Measurements from ENCODE around the gene TOGARAM2. TPM values are rescaled to one million over a fixed set of nuclear protein-coding genes. Genes with fewer than 3 reads are reported as not detected.

Gene TOGARAM2
- total RNA-seq, 4 donors from 2014 or later, result 6.4 to 64.4 (median 24.3) TPM

DNA sequence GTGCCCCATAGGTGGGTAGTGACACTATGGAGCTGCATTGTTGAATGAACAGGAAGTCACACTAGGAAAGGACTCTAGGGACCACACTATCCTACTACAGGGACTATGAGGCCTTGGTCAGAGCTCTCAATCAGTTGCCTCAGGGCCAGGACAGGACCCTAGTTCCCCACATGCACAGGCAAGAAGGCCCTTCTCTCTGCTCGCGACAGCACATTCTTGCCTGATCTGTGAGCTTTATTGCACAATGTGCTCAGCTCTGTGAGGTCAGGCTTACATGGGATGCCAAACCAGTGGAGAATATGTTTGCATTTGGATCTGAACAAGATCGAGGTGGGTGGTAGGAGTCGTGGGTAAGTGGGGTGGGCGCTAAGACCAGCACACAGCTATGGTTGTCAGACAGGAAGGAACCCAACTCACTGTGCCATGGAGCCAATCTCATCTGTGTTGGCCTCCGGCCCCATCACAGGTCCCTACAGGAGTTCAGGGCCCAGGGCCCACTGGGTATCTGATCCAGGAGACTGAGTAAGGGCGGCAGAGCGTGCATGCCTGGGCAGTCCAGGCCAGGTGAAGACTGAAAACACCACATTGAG is 85.3 kb downstream of the TOGARAM2 start:
- in situ Hi-C loops (cut with MboI; ENCODE audit: low sequenced_read_pairs in 4 of 4), result no loop called here
- no peak for DNase-seq
- Histone ChIP-seq H3K4me1 (peaks cover 24 to 27% of the 10 kb centered on the region in 2 donors), H3K4me3 (no peak overlapping the region), H3K9me3 (no peaks in the 10 kb centered on the region), H3K36me3 (no peaks in the 10 kb centered on the region), H3K27me3 (no peaks in the 10 kb centered on the region), H3K27ac (no peak overlapping the region)
- intact Hi-C loops (cut with DNase I; ENCODE audit: low total_unique reads), result no loop called here
- ATAC-seq, result peak in 1 of 2 donors; percentile 35
- TF ChIP-seq POLR2A (IDR thresholded peaks at IDR 0.05), result no peak
- no peak for TF ChIP-seq CTCF (IDR thresholded peaks at IDR 0.05 in 4 of 5, conservative IDR thresholded peaks at IDR 0.05 in 1 of 5)

- in situ Hi-C loops (cut with MboI; ENCODE audit: low sequenced_read_pairs in 4 of 4) (no loop called here), intact Hi-C loops (cut with DNase I; ENCODE audit: low total_unique reads) (no loop called here)
- TF ChIP-seq POLR2A (IDR thresholded peaks at IDR 0.05) (no peak), CTCF (IDR thresholded peaks at IDR 0.05 in 4 of 5, conservative IDR thresholded peaks at IDR 0.05 in 1 of 5) (no peak)
- no peak for ATAC-seq
- no peak overlapping the region for H3K27ac ChIP-seq
- no peak overlapping the region for H3K4me3 ChIP-seq
- peaks cover 24 to 27% of the 10 kb centered on the region in 2 donors for H3K4me1 ChIP-seq
- no peaks in the 10 kb centered on the region for H3K36me3 ChIP-seq
- H3K27me3 ChIP-seq, result no peaks in the 10 kb centered on the region
- H3K9me3 ChIP-seq, result no peaks in the 10 kb centered on the region
- no peak for DNase-seq
These were observed 86.0 kb downstream of the TOGARAM2 start for GRCh38 chr2:29066997-29067605.

DNA sequence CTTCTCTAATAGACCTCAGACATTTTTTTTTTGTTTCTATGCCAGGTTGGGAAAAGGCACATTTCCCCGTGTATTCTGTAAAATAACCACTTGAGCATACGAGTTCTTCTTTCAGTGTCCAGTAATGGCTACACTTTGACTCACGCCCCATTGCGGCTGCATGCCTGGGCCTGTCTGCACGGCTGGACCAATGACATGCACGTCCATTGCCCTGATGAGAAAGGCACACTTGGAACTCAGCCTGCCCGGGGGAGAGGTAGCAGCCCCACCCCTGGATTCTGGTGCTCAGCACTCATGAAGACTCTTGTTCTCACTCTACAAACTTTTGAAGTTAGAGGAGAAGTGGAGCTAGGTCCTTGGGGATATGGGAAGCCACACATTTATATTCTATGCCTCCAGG is 87.4 kb downstream of the TOGARAM2 start:
- in situ Hi-C loops (cut with MboI; ENCODE audit: low sequenced_read_pairs in 4 of 4) (no loop called here), intact Hi-C loops (cut with DNase I; ENCODE audit: low total_unique reads) (no loop called here)
- DNase-seq (no peak), ATAC-seq (no peak)
- H3K4me3 ChIP-seq, result no peak overlapping the region
- H3K36me3 ChIP-seq, result no peaks in the 10 kb centered on the region
- H3K4me1 ChIP-seq, result peaks cover 16 to 17% of the 10 kb centered on the region in 2 donors
- no peak for TF ChIP-seq POLR2A (IDR thresholded peaks at IDR 0.05)
- TF ChIP-seq CTCF (IDR thresholded peaks at IDR 0.05 in 4 of 5, conservative IDR thresholded peaks at IDR 0.05 in 1 of 5), result no peak
- no peaks in the 10 kb centered on the region for H3K9me3 ChIP-seq
- H3K27me3 ChIP-seq, result no peaks in the 10 kb centered on the region
- H3K27ac ChIP-seq, result no peak overlapping the region

DNA sequence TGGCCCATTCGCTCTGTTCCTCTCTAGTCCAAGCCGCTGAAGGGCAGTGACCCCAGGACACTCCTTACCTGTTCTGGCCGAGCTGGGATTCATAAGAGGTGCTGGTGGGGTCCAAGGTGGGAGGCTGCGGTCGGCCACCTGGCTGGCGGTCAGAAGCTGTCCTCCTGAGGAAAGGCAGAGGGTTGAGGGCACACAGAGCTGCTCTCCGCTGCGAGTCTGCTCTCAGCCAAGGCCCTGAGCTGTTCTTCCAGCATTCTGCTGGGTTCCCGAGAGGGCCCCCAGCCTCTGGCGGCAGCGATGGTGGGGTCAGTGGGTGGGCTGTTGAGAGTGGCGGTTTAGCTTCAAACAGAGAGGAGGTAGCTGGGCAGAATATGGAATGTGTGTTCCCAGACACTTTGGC is 89.4 kb downstream of the TOGARAM2 start:
- H3K4me1 ChIP-seq, result peaks cover 6 to 13% of the 10 kb centered on the region in 2 donors
- in situ Hi-C loops (cut with MboI; ENCODE audit: low sequenced_read_pairs in 4 of 4), result no loop called here
- no peak for ATAC-seq

More for the DNA sequence above, 89.4 kb downstream of the TOGARAM2 start:
- H3K36me3 ChIP-seq, result no peaks in the 10 kb centered on the region
- H3K27me3 ChIP-seq, result no peaks in the 10 kb centered on the region
- H3K27ac ChIP-seq, result no peak overlapping the region
- no peak for TF ChIP-seq POLR2A (IDR thresholded peaks at IDR 0.05)
- TF ChIP-seq CTCF (IDR thresholded peaks at IDR 0.05 in 4 of 5, conservative IDR thresholded peaks at IDR 0.05 in 1 of 5), result no peak
- H3K4me3 ChIP-seq, result no peak overlapping the region
- no peaks in the 10 kb centered on the region for H3K9me3 ChIP-seq
- intact Hi-C loops (cut with DNase I; ENCODE audit: low total_unique reads), result no loop called here
- DNase-seq, result no peak
